ENCODE data around the gene RAB37. TPM values are rescaled to one million over a fixed set of nuclear protein-coding genes. Genes with fewer than 3 reads are reported as not detected.

RAB37 gene
- total and polyA plus RNA-seq, 11 donors: 0.76 to 3.6 (median 1.7) TPM

GRCh38 chr17:74733365-74734122, 3.5 kb upstream of the RAB37 start:
- ATAC-seq (no peak), DNase-seq (no peak)
- Histone ChIP-seq H3K4me1 (peaks cover 0 to 41% (median 17%) of the 10 kb centered on the region in 12 donors), H3K27me3 (peaks cover 14 to 39% (median 27%) of the 10 kb centered on the region in 9 donors), H3K36me3 (no peaks in the 10 kb centered on the region), H3K4me3 (no peak overlapping the region), H3K27ac (no peak overlapping the region), H3K9me3 (no peaks in the 10 kb centered on the region)
- intact Hi-C loops (cut with DNase I): no loop called here
- WGBS, 4 donors: 59 to 68% (median 63%) methylated on average over 9 of the region's 9 CpGs
- TF ChIP-seq POLR2A (IDR thresholded peaks at IDR 0.05): no peak
- no peak for TF ChIP-seq CTCF (IDR thresholded peaks at IDR 0.05)

GRCh38 chr17:74734256-74734655, 2.8 kb upstream of the RAB37 start:
- no peak for DNase-seq
- TF ChIP-seq CTCF (IDR thresholded peaks at IDR 0.05): no peak
- TF ChIP-seq POLR2A (IDR thresholded peaks at IDR 0.05): no peak
- H3K27ac ChIP-seq: no peak overlapping the region
- no peaks in the 10 kb centered on the region for H3K36me3 ChIP-seq
- WGBS, 4 donors: 93 to 96% (median 95%) methylated on average over 3 of the region's 3 CpGs
- no peaks in the 10 kb centered on the region for H3K9me3 ChIP-seq
- peaks cover 21 to 46% (median 34%) of the 10 kb centered on the region in 9 donors for H3K27me3 ChIP-seq
- H3K4me3 ChIP-seq: no peak overlapping the region
- intact Hi-C loops (cut with DNase I): no loop called here
- peaks cover 0 to 49% (median 18%) of the 10 kb centered on the region in 12 donors for H3K4me1 ChIP-seq
- ATAC-seq: no peak

- Histone ChIP-seq H3K4me3 (peak overlapping the region in 11 of 12 donors; percentile 20 to 59 (median 45)), H3K27ac (peak overlapping the region in 7 of 12 donors; percentile 6 to 87 (median 47)), H3K9me3 (no peaks in the 10 kb centered on the region), H3K4me1 (peaks cover 0 to 64% (median 23%) of the 10 kb centered on the region in 12 donors), H3K36me3 (no peaks in the 10 kb centered on the region), H3K27me3 (peaks cover 18 to 55% (median 35%) of the 10 kb centered on the region in 9 donors)
- TF ChIP-seq POLR2A (IDR thresholded peaks at IDR 0.05) (no peak), CTCF (IDR thresholded peaks at IDR 0.05) (peak in 9 of 12 donors; percentile 8 to 33 (median 24))
- peak in 2 of 4 donors; percentile 8 to 21 for ATAC-seq
- intact Hi-C loops (cut with DNase I): loop anchor here in 9 of 10 donors (2.0 to 5.0 kb wide), 3 partner anchors 35 to 81 kb away; no protein-coding TSS in a partner anchor
- 5 to 26% (median 12%) methylated on average over 14 to 38 of the region's 38 CpGs for WGBS, 4 donors
- DNase-seq: peak in 1 of 5 donors; percentile 40
These were observed 419 bp downstream of the RAB37 start for GRCh38 chr17:74737299-74738050.
